Measurements from ENCODE around the gene ZFHX3. TPM values are rescaled to one million over a fixed set of nuclear protein-coding genes. Genes with fewer than 3 reads are reported as not detected.

The ZFHX3 gene
- total RNA-seq, 3 donors from 2014 or later: 13.8 to 36.0 (median 15.5) TPM

DNA sequence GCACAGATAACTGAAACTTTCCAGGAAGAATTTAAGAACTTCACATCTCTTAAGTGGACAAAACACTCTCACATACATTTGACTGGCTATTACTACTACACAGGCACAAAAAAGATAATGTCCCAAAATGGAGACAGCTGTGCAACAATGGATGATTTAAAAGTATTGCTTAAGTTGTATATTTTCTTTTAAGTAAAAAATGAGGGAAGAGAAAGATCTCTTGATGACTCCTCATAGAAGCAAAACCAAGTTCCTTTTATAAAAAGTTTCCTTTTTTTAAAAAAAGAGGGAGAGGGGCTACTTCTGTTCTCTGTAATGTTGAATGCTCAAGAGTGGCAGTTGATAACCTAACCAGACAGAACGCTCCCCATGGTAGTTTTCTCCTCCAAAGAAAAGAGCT lies 195.5 kb downstream of the ZFHX3 start:
- TF ChIP-seq, protein P1, sequence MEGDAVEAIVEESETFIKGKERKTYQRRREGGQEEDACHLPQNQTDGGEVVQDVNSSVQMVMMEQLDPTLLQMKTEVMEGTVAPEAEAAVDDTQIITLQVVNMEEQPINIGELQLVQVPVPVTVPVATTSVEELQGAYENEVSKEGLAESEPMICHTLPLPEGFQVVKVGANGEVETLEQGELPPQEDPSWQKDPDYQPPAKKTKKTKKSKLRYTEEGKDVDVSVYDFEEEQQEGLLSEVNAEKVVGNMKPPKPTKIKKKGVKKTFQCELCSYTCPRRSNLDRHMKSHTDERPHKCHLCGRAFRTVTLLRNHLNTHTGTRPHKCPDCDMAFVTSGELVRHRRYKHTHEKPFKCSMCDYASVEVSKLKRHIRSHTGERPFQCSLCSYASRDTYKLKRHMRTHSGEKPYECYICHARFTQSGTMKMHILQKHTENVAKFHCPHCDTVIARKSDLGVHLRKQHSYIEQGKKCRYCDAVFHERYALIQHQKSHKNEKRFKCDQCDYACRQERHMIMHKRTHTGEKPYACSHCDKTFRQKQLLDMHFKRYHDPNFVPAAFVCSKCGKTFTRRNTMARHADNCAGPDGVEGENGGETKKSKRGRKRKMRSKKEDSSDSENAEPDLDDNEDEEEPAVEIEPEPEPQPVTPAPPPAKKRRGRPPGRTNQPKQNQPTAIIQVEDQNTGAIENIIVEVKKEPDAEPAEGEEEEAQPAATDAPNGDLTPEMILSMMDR (IDR thresholded peaks at IDR 0.05): no peak
- Histone ChIP-seq H3K36me3 (ENCODE audit: low read depth) (no peaks in the 10 kb centered on the region), H3K4me3 (no peak overlapping the region), H3K4me1 (ENCODE audit: low read depth) (peaks cover 4% of the 10 kb centered on the region), H3K9me3 (no peaks in the 10 kb centered on the region)
- intact Hi-C loops (cut with DNase I, micrococcal nuclease): no loop called here
- ATAC-seq (no peak), DNase-seq (no peak)

GRCh38 chr16:72850853-72851252 lies 197.1 kb downstream of the ZFHX3 start:
- H3K4me1 ChIP-seq (ENCODE audit: low read depth): peaks cover 4% of the 10 kb centered on the region

GRCh38 chr16:72850021-72850420 lies 197.9 kb downstream of the ZFHX3 start:
- Histone ChIP-seq H3K9me3 (no peaks in the 10 kb centered on the region), H3K4me3 (no peak overlapping the region), H3K36me3 (ENCODE audit: low read depth) (no peaks in the 10 kb centered on the region), H3K4me1 (ENCODE audit: low read depth) (peaks cover 4% of the 10 kb centered on the region)
- ATAC-seq (no peak), DNase-seq (no peak)
- TF ChIP-seq, protein P1 (IDR thresholded peaks at IDR 0.05): no peak
- intact Hi-C loops (cut with DNase I, micrococcal nuclease): no loop called here

More at GRCh38 chr16:72850853-72851252, 197.1 kb downstream of the ZFHX3 start:
- no peak overlapping the region for H3K4me3 ChIP-seq
- ATAC-seq (no peak), DNase-seq (no peak)
- intact Hi-C loops (cut with DNase I, micrococcal nuclease): no loop called here
- no peaks in the 10 kb centered on the region for H3K9me3 ChIP-seq
- H3K36me3 ChIP-seq (ENCODE audit: low read depth): no peaks in the 10 kb centered on the region
- TF ChIP-seq, protein P1 (IDR thresholded peaks at IDR 0.05): no peak

GRCh38 chr16:72848759-72849664 lies 198.9 kb downstream of the ZFHX3 start:
- Histone ChIP-seq H3K9me3 (no peaks in the 10 kb centered on the region), H3K36me3 (ENCODE audit: low read depth) (no peaks in the 10 kb centered on the region), H3K4me3 (no peak overlapping the region), H3K4me1 (ENCODE audit: low read depth) (peaks cover 4% of the 10 kb centered on the region)
- ATAC-seq: peak; percentile 77
- peak; percentile 81 to 86 (median 84) for DNase-seq
- intact Hi-C loops (cut with DNase I, micrococcal nuclease): no loop called here
- TF ChIP-seq, protein P1 (IDR thresholded peaks at IDR 0.05): no peak

GRCh38 chr16:72848028-72848400 lies 199.9 kb downstream of the ZFHX3 start:
- H3K4me1 ChIP-seq (ENCODE audit: low read depth): peaks cover 4% of the 10 kb centered on the region
- no peak for ATAC-seq

More at GRCh38 chr16:72848028-72848400, 199.9 kb downstream of the ZFHX3 start:
- TF ChIP-seq, protein P1 (IDR thresholded peaks at IDR 0.05): no peak
- intact Hi-C loops (cut with DNase I, micrococcal nuclease): no loop called here
- Histone ChIP-seq H3K9me3 (no peaks in the 10 kb centered on the region), H3K36me3 (ENCODE audit: low read depth) (no peaks in the 10 kb centered on the region), H3K4me3 (no peak overlapping the region)
- DNase-seq: no peak

All from mucosa of descending colon (tissue), 3 donors.